Measurements from ENCODE around the gene WIPF1. TPM values are rescaled to one million over a fixed set of nuclear protein-coding genes. Genes with fewer than 3 reads are reported as not detected.

The WIPF1 gene
- total RNA-seq, 4 donors from 2014 or later = 3.1 to 8.4 (median 4.9) TPM

- intact Hi-C loops (cut with DNase I; ENCODE audit: low total_unique reads) = loop anchor here (10.0 kb wide), 1 partner anchor 79 kb away; no protein-coding TSS in a partner anchor
- DNase-seq (no peak), ATAC-seq (no peak)
- H3K9me3 ChIP-seq = no peaks in the 10 kb centered on the region
- in situ Hi-C loops (cut with MboI; ENCODE audit: low sequenced_read_pairs in 4 of 4) = no loop called here
- peaks cover 0 to 4% of the 10 kb centered on the region in 2 donors for H3K4me1 ChIP-seq
- H3K27me3 ChIP-seq = no peaks in the 10 kb centered on the region
- TF ChIP-seq CTCF (IDR thresholded peaks at IDR 0.05 in 4 of 5, conservative IDR thresholded peaks at IDR 0.05 in 1 of 5) = peak in 1 of 5 experiments; percentile 14
- TF ChIP-seq POLR2A (IDR thresholded peaks at IDR 0.05) = no peak
- no peak overlapping the region for H3K4me3 ChIP-seq
- no peaks in the 10 kb centered on the region for H3K36me3 ChIP-seq
- peak overlapping the region in 2 of 4 donors; percentile 0 to 7 for H3K27ac ChIP-seq
Measured at GRCh38 chr2:174605687-174606086, 8.1 kb upstream of the WIPF1 start.

- in situ Hi-C loops (cut with MboI; ENCODE audit: low sequenced_read_pairs in 4 of 4) = loop anchor here in 1 of 4 donors (5.0 kb wide), 1 partner anchor 141 kb away; no protein-coding TSS in a partner anchor
- Histone ChIP-seq H3K27me3 (no peaks in the 10 kb centered on the region), H3K27ac (no peak overlapping the region), H3K9me3 (no peaks in the 10 kb centered on the region), H3K36me3 (no peaks in the 10 kb centered on the region), H3K4me3 (no peak overlapping the region), H3K4me1 (peaks cover 0 to 4% of the 10 kb centered on the region in 2 donors)
- ATAC-seq (peak in 1 of 2 donors; percentile 79), DNase-seq (peak in 1 of 2 donors; percentile 39)
- intact Hi-C loops (cut with DNase I; ENCODE audit: low total_unique reads) = loop anchor here (1.0 to 10.0 kb wide), 2 partner anchors 82 to 141 kb away; no protein-coding TSS in a partner anchor
- TF ChIP-seq CTCF (IDR thresholded peaks at IDR 0.05 in 4 of 5, conservative IDR thresholded peaks at IDR 0.05 in 1 of 5) (peak in 3 of 5 experiments; percentile 22 to 48 (median 45)), POLR2A (IDR thresholded peaks at IDR 0.05) (no peak)
Measured at GRCh38 chr2:174603280-174603679, 5.7 kb upstream of the WIPF1 start.

- no peaks in the 10 kb centered on the region for H3K9me3 ChIP-seq
- no peaks in the 10 kb centered on the region for H3K27me3 ChIP-seq
- intact Hi-C loops (cut with DNase I; ENCODE audit: low total_unique reads) = loop anchor here (1.0 to 10.0 kb wide), 2 partner anchors 82 to 140 kb away; no protein-coding TSS in a partner anchor
- no peak overlapping the region for H3K27ac ChIP-seq
- TF ChIP-seq CTCF (IDR thresholded peaks at IDR 0.05 in 4 of 5, conservative IDR thresholded peaks at IDR 0.05 in 1 of 5) = no peak
- no peak for TF ChIP-seq POLR2A (IDR thresholded peaks at IDR 0.05)
- H3K4me3 ChIP-seq = no peak overlapping the region
- no peaks in the 10 kb centered on the region for H3K36me3 ChIP-seq
- ATAC-seq (no peak), DNase-seq (no peak)
- in situ Hi-C loops (cut with MboI; ENCODE audit: low sequenced_read_pairs in 4 of 4) = loop anchor here in 1 of 4 donors (5.0 kb wide), 1 partner anchor 140 kb away; no protein-coding TSS in a partner anchor
- H3K4me1 ChIP-seq = peaks cover 0 to 4% of the 10 kb centered on the region in 2 donors
Measured at GRCh38 chr2:174602745-174603144, 5.1 kb upstream of the WIPF1 start.

GRCh38 chr2:174600349-174600748, 2.7 kb upstream of the WIPF1 start:
- DNase-seq (no peak), ATAC-seq (no peak)
- Histone ChIP-seq H3K4me3 (no peak overlapping the region), H3K27ac (no peak overlapping the region), H3K9me3 (no peaks in the 10 kb centered on the region), H3K27me3 (no peaks in the 10 kb centered on the region), H3K4me1 (peaks cover 0 to 8% of the 10 kb centered on the region in 2 donors), H3K36me3 (no peaks in the 10 kb centered on the region)
- in situ Hi-C loops (cut with MboI; ENCODE audit: low sequenced_read_pairs in 4 of 4) (loop anchor here in 1 of 4 donors (5.0 kb wide), 1 partner anchor 138 kb away; no protein-coding TSS in a partner anchor), intact Hi-C loops (cut with DNase I; ENCODE audit: low total_unique reads) (loop anchor here (10.0 kb wide), 1 partner anchor 84 kb away; no protein-coding TSS in a partner anchor)
- TF ChIP-seq CTCF (IDR thresholded peaks at IDR 0.05 in 4 of 5, conservative IDR thresholded peaks at IDR 0.05 in 1 of 5) = no peak
- TF ChIP-seq POLR2A (IDR thresholded peaks at IDR 0.05) = no peak
